ENCODE data around the gene SHISA7. TPM values are rescaled to one million over a fixed set of nuclear protein-coding genes. Genes with fewer than 3 reads are reported as not detected.

SHISA7 gene
- total RNA-seq (not detected), polyA plus RNA-seq (under 1 TPM in 1 of 2 donors, not detected in 1; 0.05 TPM)
- long read RNA-seq, donor 1, result 0 reads
- long read RNA-seq, donor 2, result 0 reads

DNA sequence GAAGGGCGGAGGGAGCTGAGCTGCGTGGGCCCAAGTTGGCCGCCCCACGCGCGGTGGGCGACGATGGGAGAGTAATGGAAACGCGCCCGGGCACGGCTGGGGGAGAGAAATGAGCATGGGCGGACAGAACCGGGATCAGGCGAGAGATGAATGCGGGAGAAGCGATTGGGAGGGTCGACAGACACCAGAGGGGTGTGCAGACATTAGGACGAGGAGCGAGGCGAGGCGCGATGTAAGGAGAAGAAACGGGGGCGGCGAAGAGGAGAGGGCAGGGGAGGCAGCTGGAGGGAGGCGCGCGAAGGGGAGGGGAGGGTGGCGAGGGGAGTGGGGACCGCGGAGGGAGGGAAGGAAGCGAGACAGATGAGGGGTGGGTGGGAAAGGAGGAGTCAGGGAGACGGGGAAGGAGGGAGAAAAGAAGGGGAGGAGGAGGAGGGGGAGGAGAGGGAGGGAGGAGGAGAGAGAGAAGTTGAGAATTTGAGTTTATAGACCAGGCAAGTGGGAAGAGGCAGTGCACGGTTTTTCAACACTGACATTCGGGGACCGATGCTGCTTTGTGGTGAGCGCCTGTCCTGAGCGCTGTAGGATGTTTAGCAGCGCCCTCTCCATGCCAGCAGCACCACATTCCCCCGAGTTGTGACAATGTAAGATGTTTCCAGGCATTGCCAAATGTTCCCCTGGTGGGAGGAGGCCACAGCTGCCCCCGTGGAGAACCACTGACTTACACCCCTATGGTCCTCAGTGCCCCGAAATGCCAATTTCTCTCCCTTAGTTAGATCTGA, at the start of gene SHISA7:
SHISA7 (minus strand) TSS at position 256 of the 779 bp plus-strand sequence. CDS start 437 bp downstream, outside the sequence.
- H3K27me3 ChIP-seq (ENCODE audit: control insufficient read depth in 1 of 2, insufficient read depth in 2 of 2, low read length in 1 of 2), result no peaks in the 10 kb centered on the region
- ATAC-seq (ENCODE audit: low FRiP score), result no peak
- DNase-seq, result no peak
- H3K9me3 ChIP-seq (ENCODE audit: control insufficient read depth, low read length), result no peaks in the 10 kb centered on the region
- no peaks in the 10 kb centered on the region for H3K4me1 ChIP-seq (ENCODE audit: control insufficient read depth in 1 of 2, insufficient read depth in 2 of 2, low read length in 2 of 2)
- H3K27ac ChIP-seq (ENCODE audit: low read depth in 1 of 2, low read length in 2 of 2), result no peak within 1 kb of the TSS
- intact Hi-C loops (cut with DNase I), result no loop called here
- no peak within 1 kb of the TSS for H3K4me3 ChIP-seq (ENCODE audit: low read length in 2 of 2)
- no peaks in the 10 kb centered on the region for H3K36me3 ChIP-seq (ENCODE audit: control insufficient read depth in 1 of 2, insufficient read depth in 2 of 2, low read length in 1 of 2)
- 1 to 2% methylated on average over 41 to 43 of the region's 43 CpGs for WGBS, 2 donors

DNA sequence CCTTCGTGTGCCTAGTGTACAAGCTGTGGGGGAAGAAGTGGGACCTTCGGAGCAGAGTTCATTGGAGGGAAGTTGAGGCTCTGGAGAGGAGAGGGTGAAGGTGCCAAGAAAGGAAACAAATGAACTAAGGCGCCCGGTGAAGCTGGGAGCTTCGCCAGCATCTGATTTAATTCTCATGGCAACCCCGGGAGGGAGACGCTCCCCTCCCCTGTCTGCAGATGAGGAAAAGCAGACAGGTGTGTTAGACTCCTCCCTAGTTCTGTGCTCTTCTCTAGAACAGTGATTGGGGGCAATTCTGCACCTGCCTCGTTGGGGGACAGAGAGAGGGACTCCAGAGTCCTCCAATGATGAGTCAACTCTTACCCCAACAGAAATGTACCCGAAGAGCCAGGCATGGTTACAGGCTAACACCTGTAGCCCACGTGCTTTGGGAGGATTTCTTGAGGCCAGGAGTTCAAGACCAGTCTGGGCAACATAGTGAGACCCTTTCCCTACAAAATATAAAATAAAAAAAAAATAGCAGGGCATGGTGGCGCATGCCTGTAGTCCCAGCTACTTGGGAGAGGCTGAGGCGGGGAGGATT, 49.4 kb upstream of the SHISA7 start:
- intact Hi-C loops (cut with DNase I), result no loop called here

DNA sequence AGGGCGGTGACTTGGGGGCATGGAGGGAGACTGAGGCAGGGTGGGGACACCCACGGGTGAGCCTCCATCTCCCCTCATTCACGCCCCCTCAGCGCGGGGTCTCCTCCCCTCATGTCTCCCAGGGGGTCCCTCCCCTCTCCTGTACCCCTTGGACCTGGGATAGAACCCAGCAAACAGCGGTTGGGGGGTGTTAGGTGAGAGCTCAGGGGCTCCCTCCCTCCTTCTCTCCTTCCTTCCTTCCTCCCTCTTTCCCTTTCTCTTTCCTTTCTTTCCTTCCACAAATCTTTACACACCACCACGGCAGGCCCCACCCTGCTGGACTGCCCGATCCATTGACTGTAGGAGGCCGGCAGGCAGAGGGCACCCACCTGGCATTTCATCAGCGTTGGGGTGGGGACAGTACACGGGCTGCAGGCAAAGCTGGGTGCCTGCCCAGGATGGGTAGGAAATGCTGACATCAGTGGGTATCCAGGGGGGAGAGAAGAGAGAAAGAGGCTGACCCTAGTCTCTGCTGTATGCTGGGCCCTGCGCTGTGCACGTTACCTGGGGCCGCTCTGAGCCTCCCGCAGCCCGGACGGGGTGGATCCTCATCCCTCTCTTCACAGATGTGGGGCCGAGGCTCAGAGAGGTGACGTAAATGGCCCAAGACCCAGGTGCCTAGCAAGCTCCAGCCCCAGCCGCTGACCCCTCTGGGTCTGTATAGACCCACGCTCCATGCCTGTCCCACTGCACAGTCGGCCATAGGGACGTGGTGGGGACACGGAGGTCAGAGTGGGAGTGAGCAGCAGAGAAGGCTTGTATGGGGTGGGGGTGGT, 48.7 kb upstream of the SHISA7 start:
- Histone ChIP-seq H3K4me3 (ENCODE audit: low read length in 2 of 2) (no peak overlapping the region), H3K27me3 (ENCODE audit: control insufficient read depth in 1 of 2, insufficient read depth in 2 of 2, low read length in 1 of 2) (no peaks in the 10 kb centered on the region), H3K4me1 (ENCODE audit: control insufficient read depth in 1 of 2, insufficient read depth in 2 of 2, low read length in 2 of 2) (no peaks in the 10 kb centered on the region), H3K9me3 (ENCODE audit: control insufficient read depth, low read length) (no peaks in the 10 kb centered on the region), H3K27ac (ENCODE audit: low read depth in 1 of 2, low read length in 2 of 2) (no peak overlapping the region), H3K36me3 (ENCODE audit: control insufficient read depth in 1 of 2, insufficient read depth in 2 of 2, low read length in 1 of 2) (no peaks in the 10 kb centered on the region)
- no peak for DNase-seq
- no peak for ATAC-seq (ENCODE audit: low FRiP score)
- WGBS, 2 donors, result 73 to 79% methylated on average over 24 of the region's 24 CpGs
- intact Hi-C loops (cut with DNase I), result no loop called here

More for the DNA sequence above, 49.4 kb upstream of the SHISA7 start:
- Histone ChIP-seq H3K27me3 (ENCODE audit: control insufficient read depth in 1 of 2, insufficient read depth in 2 of 2, low read length in 1 of 2) (no peaks in the 10 kb centered on the region), H3K4me3 (ENCODE audit: low read length in 2 of 2) (no peak overlapping the region), H3K4me1 (ENCODE audit: control insufficient read depth in 1 of 2, insufficient read depth in 2 of 2, low read length in 2 of 2) (no peaks in the 10 kb centered on the region), H3K36me3 (ENCODE audit: control insufficient read depth in 1 of 2, insufficient read depth in 2 of 2, low read length in 1 of 2) (no peaks in the 10 kb centered on the region), H3K27ac (ENCODE audit: low read depth in 1 of 2, low read length in 2 of 2) (no peak overlapping the region), H3K9me3 (ENCODE audit: control insufficient read depth, low read length) (no peaks in the 10 kb centered on the region)
- 38 to 39% methylated on average over 12 of the region's 12 CpGs for WGBS, 2 donors
- no peak for DNase-seq
- ATAC-seq (ENCODE audit: low FRiP score), result no peak

DNA sequence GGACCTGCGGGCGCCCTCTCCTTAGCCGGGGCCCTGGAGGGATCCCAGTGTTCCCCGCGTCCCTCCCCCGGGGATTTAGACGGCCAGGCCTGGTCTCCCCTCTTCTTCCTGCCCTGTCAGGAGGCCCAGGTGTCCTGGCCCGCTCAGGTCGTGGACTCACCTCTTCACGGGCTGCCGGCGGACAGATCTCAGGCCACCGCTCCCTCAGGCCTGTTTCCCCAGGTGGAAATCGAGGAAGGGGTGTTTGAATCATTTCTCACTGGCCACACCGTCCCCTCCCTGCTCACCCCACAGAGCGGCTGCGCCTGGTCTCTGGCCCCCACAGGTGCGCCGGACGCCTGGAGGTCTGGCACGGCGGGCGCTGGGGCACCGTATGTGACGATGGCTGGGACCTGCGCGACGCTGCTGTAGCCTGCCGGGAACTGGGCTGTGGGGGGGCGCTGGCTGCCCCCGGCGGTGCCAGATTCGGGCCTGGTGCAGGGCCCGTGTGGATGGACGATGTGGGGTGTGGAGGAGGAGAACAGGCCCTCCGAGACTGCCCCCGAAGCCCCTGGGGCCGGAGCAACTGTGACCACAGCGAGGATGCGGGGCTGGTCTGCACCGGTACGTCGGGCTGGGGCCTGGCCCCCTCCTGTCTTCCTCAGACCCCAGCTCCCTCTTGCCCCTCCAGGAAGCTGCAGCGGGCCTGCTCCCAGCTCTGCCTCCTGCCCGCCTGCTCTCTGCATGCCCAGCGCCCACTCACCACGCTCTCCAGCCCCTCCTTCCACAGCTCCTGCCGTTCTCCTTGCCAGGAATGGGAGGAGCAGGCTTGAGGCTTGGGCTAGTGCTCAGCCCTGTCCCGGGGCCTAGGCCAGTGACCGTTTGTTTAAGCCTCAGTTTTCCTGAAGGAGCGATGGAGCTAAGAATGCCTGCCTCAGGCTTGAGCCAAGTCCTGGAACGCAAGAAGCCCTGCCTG, 47.7 kb upstream of the SHISA7 start:
- WGBS, 2 donors, result 75 to 76% methylated on average over 44 to 52 of the region's 52 CpGs
- DNase-seq, result peak in 1 of 2 donors; percentile 66
- intact Hi-C loops (cut with DNase I), result no loop called here
- ATAC-seq (ENCODE audit: low FRiP score), result no peak
- no peak overlapping the region for H3K27ac ChIP-seq (ENCODE audit: low read depth in 1 of 2, low read length in 2 of 2)
- no peaks in the 10 kb centered on the region for H3K27me3 ChIP-seq (ENCODE audit: control insufficient read depth in 1 of 2, insufficient read depth in 2 of 2, low read length in 1 of 2)
- no peaks in the 10 kb centered on the region for H3K36me3 ChIP-seq (ENCODE audit: control insufficient read depth in 1 of 2, insufficient read depth in 2 of 2, low read length in 1 of 2)
- no peaks in the 10 kb centered on the region for H3K9me3 ChIP-seq (ENCODE audit: control insufficient read depth, low read length)
- H3K4me3 ChIP-seq (ENCODE audit: low read length in 2 of 2), result no peak overlapping the region
- no peaks in the 10 kb centered on the region for H3K4me1 ChIP-seq (ENCODE audit: control insufficient read depth in 1 of 2, insufficient read depth in 2 of 2, low read length in 2 of 2)

DNA sequence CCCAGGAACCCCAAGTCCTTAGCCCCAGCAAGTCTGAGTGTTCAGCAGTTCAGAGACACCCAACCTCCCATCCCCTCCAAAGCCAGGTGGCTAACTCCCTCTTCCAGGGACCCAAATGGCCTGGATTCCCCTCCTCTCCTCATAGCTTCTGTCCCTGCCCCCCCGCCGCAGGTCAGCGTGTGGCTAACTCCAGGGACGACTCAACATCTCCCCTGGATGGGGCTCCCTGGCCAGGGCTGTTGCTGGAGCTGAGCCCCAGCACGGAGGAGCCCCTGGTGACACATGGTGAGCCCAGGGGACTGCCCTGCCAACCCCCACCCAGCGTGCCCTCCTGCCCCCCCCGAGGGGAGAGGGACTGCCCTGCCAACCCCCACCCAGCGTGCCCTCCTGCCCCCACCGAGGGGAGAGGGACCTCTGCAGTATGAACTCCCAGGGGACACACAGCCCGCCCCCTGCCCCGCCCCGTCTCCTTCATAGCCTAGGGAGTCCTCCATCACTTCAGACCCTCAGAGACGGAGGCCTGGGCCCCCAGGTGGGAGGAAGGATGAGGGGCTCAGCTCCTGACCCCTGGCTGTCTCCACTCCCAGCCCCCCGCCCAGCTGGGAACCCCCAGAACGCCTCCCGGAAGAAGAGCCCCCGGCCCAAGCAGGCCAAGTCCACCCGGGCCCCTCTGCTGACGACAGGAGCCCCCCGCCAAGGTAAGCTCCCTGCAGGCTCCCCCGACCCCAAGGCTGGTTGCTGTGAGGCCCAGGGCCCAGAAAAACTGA, 46.8 kb upstream of the SHISA7 start:
- intact Hi-C loops (cut with DNase I), result no loop called here
- ATAC-seq (ENCODE audit: low FRiP score), result no peak
- Histone ChIP-seq H3K36me3 (ENCODE audit: control insufficient read depth in 1 of 2, insufficient read depth in 2 of 2, low read length in 1 of 2) (no peaks in the 10 kb centered on the region), H3K9me3 (ENCODE audit: control insufficient read depth, low read length) (no peaks in the 10 kb centered on the region), H3K27me3 (ENCODE audit: control insufficient read depth in 1 of 2, insufficient read depth in 2 of 2, low read length in 1 of 2) (no peaks in the 10 kb centered on the region), H3K27ac (ENCODE audit: low read depth in 1 of 2, low read length in 2 of 2) (no peak overlapping the region), H3K4me3 (ENCODE audit: low read length in 2 of 2) (no peak overlapping the region), H3K4me1 (ENCODE audit: control insufficient read depth in 1 of 2, insufficient read depth in 2 of 2, low read length in 2 of 2) (no peaks in the 10 kb centered on the region)
- no peak for DNase-seq
- 73 to 78% methylated on average over 19 to 21 of the region's 21 CpGs for WGBS, 2 donors

DNA sequence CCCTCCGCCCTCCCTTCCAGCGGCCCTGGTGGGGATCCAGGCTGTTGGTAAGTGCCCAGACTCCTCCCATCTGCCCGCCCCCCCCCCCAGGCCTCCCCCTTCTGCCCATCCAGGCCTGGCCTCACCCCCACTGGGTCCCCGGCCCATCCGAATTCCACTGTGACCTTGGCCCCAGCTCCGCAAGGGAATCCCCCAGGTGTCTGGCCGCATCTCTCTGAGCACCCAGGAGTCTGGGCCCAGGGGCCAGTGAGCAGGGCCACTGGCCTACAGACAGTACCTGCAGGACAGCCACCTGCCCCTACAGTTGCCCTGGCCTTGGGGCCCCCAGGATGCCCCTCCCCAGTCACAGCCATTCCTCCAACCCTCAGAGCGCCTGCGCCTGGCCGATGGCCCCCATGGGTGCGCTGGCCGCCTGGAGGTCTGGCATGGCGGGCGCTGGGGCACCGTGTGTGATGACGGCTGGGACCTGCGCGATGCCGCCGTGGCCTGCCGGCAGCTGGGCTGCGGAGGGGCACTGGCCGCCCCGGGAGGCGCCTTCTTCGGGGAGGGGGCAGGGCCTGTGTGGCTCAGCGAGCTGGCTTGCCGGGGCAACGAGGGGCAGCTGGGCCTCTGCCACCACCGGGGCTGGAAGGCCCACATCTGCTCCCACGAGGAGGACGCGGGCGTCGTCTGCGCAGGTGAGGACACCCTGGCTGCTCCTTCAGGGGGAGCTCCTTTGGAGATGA, 46.0 kb upstream of the SHISA7 start:
- ATAC-seq (ENCODE audit: low FRiP score), result no peak
- DNase-seq, result peak in 1 of 2 donors; percentile 51
- Histone ChIP-seq H3K27ac (ENCODE audit: low read depth in 1 of 2, low read length in 2 of 2) (no peak overlapping the region), H3K9me3 (ENCODE audit: control insufficient read depth, low read length) (no peaks in the 10 kb centered on the region), H3K27me3 (ENCODE audit: control insufficient read depth in 1 of 2, insufficient read depth in 2 of 2, low read length in 1 of 2) (no peaks in the 10 kb centered on the region), H3K4me3 (ENCODE audit: low read length in 2 of 2) (no peak overlapping the region), H3K36me3 (ENCODE audit: control insufficient read depth in 1 of 2, insufficient read depth in 2 of 2, low read length in 1 of 2) (no peaks in the 10 kb centered on the region), H3K4me1 (ENCODE audit: control insufficient read depth in 1 of 2, insufficient read depth in 2 of 2, low read length in 2 of 2) (no peaks in the 10 kb centered on the region)
- 65 to 67% methylated on average over 35 to 36 of the region's 36 CpGs for WGBS, 2 donors
- intact Hi-C loops (cut with DNase I), result no loop called here

DNA sequence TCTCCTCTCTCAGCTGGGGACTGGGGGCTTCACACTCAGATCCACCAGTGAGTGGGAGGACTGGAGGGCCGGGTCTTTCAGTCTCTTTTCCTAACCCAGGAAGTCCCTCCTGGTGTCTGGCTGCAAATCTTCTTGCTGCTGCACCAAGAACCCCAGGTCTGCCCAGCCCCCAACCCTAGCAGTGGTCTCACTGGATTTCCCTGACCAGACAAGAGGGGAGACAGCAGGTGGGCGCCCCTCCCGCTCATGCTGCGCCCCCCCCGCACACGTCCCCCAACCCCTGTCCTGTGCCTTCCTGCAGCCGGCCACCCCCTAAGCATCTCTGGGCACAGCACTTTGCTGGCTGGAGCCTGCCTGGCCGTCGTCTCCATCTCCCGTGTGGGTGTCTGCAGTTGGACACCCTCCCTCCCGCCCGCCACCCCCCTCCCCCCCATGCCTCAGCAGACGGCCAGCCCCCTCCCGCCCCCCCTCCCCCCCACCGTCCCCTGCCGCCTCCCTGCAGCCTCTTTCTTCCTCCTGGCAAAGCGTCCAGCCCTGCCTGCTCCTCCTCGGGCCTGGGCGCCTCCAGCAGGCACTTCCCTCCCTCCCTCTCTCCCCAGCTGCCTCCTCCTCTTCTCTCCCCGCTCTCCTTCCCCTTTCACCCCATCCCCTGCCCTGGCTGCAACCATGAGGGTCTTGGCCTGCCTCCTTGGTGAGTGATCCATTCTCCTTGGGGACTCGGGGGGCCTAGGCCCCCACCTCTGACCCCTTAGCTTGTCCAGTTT, 45.0 kb upstream of the SHISA7 start, which contains the start of gene SSC5D:
SSC5D (plus strand) TSS at position 513 of the 764 bp plus-strand sequence; CDS start at position 667, 154 bp downstream.
- 4% methylated on average over 12 to 21 of the region's 21 CpGs for WGBS, 2 donors
- peak within 1 kb of the TSS in 1 of 2 donors; percentile 83 for H3K27ac ChIP-seq (ENCODE audit: low read depth in 1 of 2, low read length in 2 of 2)
- no peaks in the 10 kb centered on the region for H3K36me3 ChIP-seq (ENCODE audit: control insufficient read depth in 1 of 2, insufficient read depth in 2 of 2, low read length in 1 of 2)
- intact Hi-C loops (cut with DNase I), result no loop called here
- ATAC-seq (ENCODE audit: low FRiP score) (no peak), DNase-seq (peak in 1 of 2 donors; percentile 71)
- no peak within 1 kb of the TSS for H3K4me3 ChIP-seq (ENCODE audit: low read length in 2 of 2)
- no peaks in the 10 kb centered on the region for H3K9me3 ChIP-seq (ENCODE audit: control insufficient read depth, low read length)
- H3K4me1 ChIP-seq (ENCODE audit: control insufficient read depth in 1 of 2, insufficient read depth in 2 of 2, low read length in 2 of 2), result no peaks in the 10 kb centered on the region
- no peaks in the 10 kb centered on the region for H3K27me3 ChIP-seq (ENCODE audit: control insufficient read depth in 1 of 2, insufficient read depth in 2 of 2, low read length in 1 of 2)
